HEK293 (cell line): ENCODE results near the gene HSP90AA1.

ENCODE experiments used
- CTCF ChIA-PET: fragments of 350-600 bp; formaldehyde crosslinking; extraction: SDS; loops from one replicate; lab custom pipeline; 2021; ENCODE audit warnings: antibody characterized with exemption; lab: Yijun Ruan, JAX
- POLR2A ChIA-PET: fragments of 300-600 bp; formaldehyde crosslinking; extraction: SDS; loops from one replicate; lab custom pipeline; 2020; ENCODE audit warnings: antibody characterized with exemption, inconsistent platforms; lab: Yijun Ruan, JAX
- H3K27ac ChIP-seq: fragments of 200-500 bp; sonication (Bioruptor generic); 2 replicates; pipeline ENCODE4 v1.5.1; 2014; ENCODE audit warnings: low read depth, low read length, control low read depth, inconsistent platforms; ENCODE audit errors: extremely low read depth
- H3K36me3 ChIP-seq, 2 experiments: fragments of 200-500 bp in 1 of 2; sonication (Bioruptor generic) in 1 of 2; 1 replicate in 1 of 2; 2 replicates in 1 of 2; pipeline ENCODE4 v1.5.1; 2014 to 2017; ENCODE audit warnings: inconsistent platforms in 2 of 2, low read length in 2 of 2; ENCODE audit not compliant: control insufficient read depth in 2 of 2, insufficient read depth in 1 of 2
- H3K4me1 ChIP-seq: fragments of 200-500 bp; sonication (Bioruptor generic); 2 replicates; pipeline ENCODE4 v1.5.1; 2014; ENCODE audit warnings: mild to moderate bottlenecking, low read length, inconsistent platforms; ENCODE audit not compliant: control insufficient read depth, insufficient read depth
- H3K4me3 ChIP-seq: 2 replicates; pipeline ENCODE4 v1.5.1; 2011; ENCODE audit warnings: low read depth, mild to moderate bottlenecking, control low read depth, low read length, moderate library complexity
- H3K9me3 ChIP-seq: fragments of 200-500 bp; sonication (Bioruptor generic); 2 replicates; pipeline ENCODE4 v1.5.1; 2014; ENCODE audit warnings: low read depth, low read length, inconsistent platforms; ENCODE audit not compliant: control insufficient read depth, insufficient read depth
- INSM2 ChIP-seq: fragments of 450-650 bp; formaldehyde crosslinking; IDR thresholded peaks from 2 replicates; pipeline ENCODE4 v1.5.1; 2016; ENCODE audit warnings: missing biosample characterization, missing genetic modification characterization
- KLF10 ChIP-seq: fragments of 450-650 bp; IDR thresholded peaks from 2 replicates; pipeline ENCODE4 v1.5.1; 2018; ENCODE audit warnings: missing biosample characterization, mild to moderate bottlenecking, missing genetic modification characterization
- KLF9 ChIP-seq: fragments of 450-650 bp; formaldehyde crosslinking; IDR thresholded peaks from 2 replicates; pipeline ENCODE4 v1.5.1; 2016; ENCODE audit warnings: missing biosample characterization, missing genetic modification characterization, low read depth
- PRDM4 ChIP-seq: fragments of 450-650 bp; formaldehyde crosslinking; IDR thresholded peaks from 2 replicates; pipeline ENCODE4 v1.5.1; 2017; ENCODE audit warnings: missing biosample characterization, missing genetic modification characterization
- SCRT1 ChIP-seq: fragments of 450-650 bp; formaldehyde crosslinking; IDR thresholded peaks from 2 replicates; pipeline ENCODE4 v1.5.1; 2016; ENCODE audit warnings: missing biosample characterization, missing genetic modification characterization, borderline replicate concordance
- SP3 ChIP-seq: fragments of 450-650 bp; formaldehyde crosslinking; IDR thresholded peaks from 2 replicates; pipeline ENCODE4 v1.5.1; 2016; ENCODE audit warnings: missing biosample characterization, missing genetic modification characterization
- ZBTB10 ChIP-seq: fragments of 450-650 bp; formaldehyde crosslinking; IDR thresholded peaks from 2 replicates; pipeline ENCODE4 v1.5.1; 2016; ENCODE audit warnings: missing biosample characterization, missing genetic modification characterization
- ZBTB11 ChIP-seq: fragments of 450-650 bp; formaldehyde crosslinking; conservative IDR thresholded peaks from 2 replicates; pipeline ENCODE4 v1.5.1; 2016; ENCODE audit warnings: low read depth, missing biosample characterization, missing genetic modification characterization
- ZBTB44 ChIP-seq: fragments of 450-650 bp; IDR thresholded peaks from 2 replicates; pipeline ENCODE4 v1.5.1; 2018; ENCODE audit warnings: missing biosample characterization, mild to moderate bottlenecking, missing genetic modification characterization
- ZIC2 ChIP-seq: fragments of 450-650 bp; formaldehyde crosslinking; IDR thresholded peaks from 2 replicates; pipeline ENCODE4 v1.5.1; 2016; ENCODE audit warnings: missing biosample characterization, missing genetic modification characterization
- ZNF133 ChIP-seq: fragments of 450-650 bp; formaldehyde crosslinking; IDR thresholded peaks from 2 replicates; pipeline ENCODE4 v1.5.1; 2016; ENCODE audit warnings: missing biosample characterization, missing genetic modification characterization
- ZNF138 ChIP-seq: fragments of 450-650 bp; formaldehyde crosslinking; IDR thresholded peaks from 2 replicates; pipeline ENCODE4 v1.5.1; 2016; ENCODE audit warnings: missing biosample characterization, missing genetic modification characterization, borderline replicate concordance
- ZNF140 ChIP-seq: fragments of 450-650 bp; formaldehyde crosslinking; IDR thresholded peaks from 2 replicates; pipeline ENCODE4 v1.5.1; 2016; ENCODE audit warnings: missing biosample characterization, missing genetic modification characterization
- ZNF23 ChIP-seq: fragments of 450-650 bp; formaldehyde crosslinking; IDR thresholded peaks from 2 replicates; pipeline ENCODE4 v1.5.1; 2016; ENCODE audit warnings: missing biosample characterization, missing genetic modification characterization, borderline replicate concordance
- ZNF274 ChIP-seq, 2 experiments: fragments of 200-500 bp in 1 of 2; fragments of 450-650 bp in 1 of 2; sonication (Bioruptor generic) in 1 of 2; formaldehyde crosslinking in 1 of 2; IDR thresholded peaks; 2 replicates each; pipeline versions ENCODE4 v1.5.1 to v1.6.1; 2014 to 2016; ENCODE audit warnings: borderline replicate concordance in 1 of 2, inconsistent platforms in 1 of 2, low read length in 1 of 2, missing biosample characterization in 1 of 2, missing genetic modification characterization in 1 of 2
- ZNF302 ChIP-seq: fragments of 450-650 bp; formaldehyde crosslinking; IDR thresholded peaks from 2 replicates; pipeline ENCODE4 v1.5.1; 2016; ENCODE audit warnings: missing biosample characterization, missing genetic modification characterization, low read depth
- ZNF341 ChIP-seq: fragments of 450-650 bp; formaldehyde crosslinking; IDR thresholded peaks from 2 replicates; pipeline ENCODE4; 2016; ENCODE audit warnings: low read depth, missing biosample characterization, missing genetic modification characterization
- ZNF362 ChIP-seq: fragments of 450-650 bp; formaldehyde crosslinking; IDR thresholded peaks from 2 replicates; pipeline ENCODE4 v1.5.1; 2016; ENCODE audit warnings: missing biosample characterization, missing genetic modification characterization
- ZNF624 ChIP-seq: fragments of 450-650 bp; formaldehyde crosslinking; IDR thresholded peaks from 2 replicates; pipeline ENCODE4 v1.5.1; 2017; ENCODE audit warnings: missing biosample characterization, missing genetic modification characterization
- ZNF658 ChIP-seq: fragments of 450-650 bp; formaldehyde crosslinking; IDR thresholded peaks from 2 replicates; pipeline ENCODE4; 2016; ENCODE audit warnings: missing biosample characterization, missing genetic modification characterization
- ZNF747 ChIP-seq: fragments of 450-650 bp; formaldehyde crosslinking; IDR thresholded peaks from 2 replicates; pipeline ENCODE4 v1.5.1; 2016; ENCODE audit warnings: missing biosample characterization, missing genetic modification characterization
- ZNF76 ChIP-seq: fragments of 450-650 bp; formaldehyde crosslinking; IDR thresholded peaks from 2 replicates; pipeline ENCODE4; 2016; ENCODE audit warnings: low read depth, missing biosample characterization, missing genetic modification characterization, borderline replicate concordance

Gene HSP90AA1

GRCh38 chr14:102094101-102094500, 7.3 kb upstream of the HSP90AA1 start:
- Histone ChIP-seq H3K4me1 (no peaks in the 10 kb centered on the region), H3K9me3 (no peaks in the 10 kb centered on the region), H3K27ac (no peak overlapping the region), H3K36me3 (no peaks in the 10 kb centered on the region), H3K4me3 (no peak overlapping the region)
- CTCF ChIA-PET = interaction anchor here (0.5 to 0.7 kb wide), 2 partner anchors 29 to 221 kb away, joined by 3 to 12 read pairs; no protein-coding TSS in a partner anchor
- POLR2A ChIA-PET = no interaction called here
- TF ChIP-seq SP3 = no peak
- no peak for TF ChIP-seq ZNF362 (tag by site-specific recombination)
- TF ChIP-seq ZBTB10 (tag by site-specific recombination) = no peak
- no peak for TF ChIP-seq ZNF140 (tag by site-specific recombination)
- TF ChIP-seq ZNF274 (IDR thresholded peaks at IDR 0.05; ENCODE audit: low read length) = no peak
- no peak for TF ChIP-seq ZNF274 (tag by site-specific recombination; IDR thresholded peaks at IDR 0.05; ENCODE audit: borderline replicate concordance)
- TF ChIP-seq PRDM4 (tag by site-specific recombination) = no peak
- no peak for TF ChIP-seq ZNF133
- no peak for TF ChIP-seq ZNF302 (tag by site-specific recombination)
- no peak for TF ChIP-seq ZNF23
- TF ChIP-seq ZNF624 = no peak
- no peak for TF ChIP-seq KLF9 (tag by site-specific recombination)
- TF ChIP-seq ZNF658 (tag by site-specific recombination) = no peak
- no peak for TF ChIP-seq ZBTB11 (tag by site-specific recombination)

GRCh38 chr14:102092806-102093205, 6.0 kb upstream of the HSP90AA1 start:
- Histone ChIP-seq H3K36me3 (no peaks in the 10 kb centered on the region), H3K9me3 (no peaks in the 10 kb centered on the region), H3K4me1 (peaks cover 2% of the 10 kb centered on the region; the same call in 1 of the 2 replicates), H3K27ac (no peak overlapping the region), H3K4me3 (no peak overlapping the region)
- CTCF ChIA-PET = interaction anchor here (0.6 to 1.6 kb wide), 3 partner anchors 11 to 131 kb away, joined by 3 to 4 read pairs (median 3); no protein-coding TSS in a partner anchor
- POLR2A ChIA-PET = interaction anchor here (0.7 kb wide), 1 partner anchor 92 kb away, joined by 5 read pairs; no protein-coding TSS in a partner anchor
- TF ChIP-seq KLF10 (tag by site-specific recombination) (no peak), ZNF341 (tag by site-specific recombination) (no peak), ZNF76 (no peak), ZIC2 (tag by site-specific recombination) (no peak), SCRT1 (no peak), ZNF138 (tag by site-specific recombination) (no peak), ZNF747 (tag by site-specific recombination) (no peak), INSM2 (tag by site-specific recombination) (no peak), ZBTB44 (tag by site-specific recombination) (no peak)
